H1 (cell line): ENCODE data around the gene CETN2. TPM values are rescaled to one million over a fixed set of nuclear protein-coding genes. Genes with fewer than 3 reads are reported as not detected.

Experiments
- BRCA1 ChIP-seq: IDR thresholded peaks from 2 replicates; pipeline ENCODE4 v1.6.1; 2012; ENCODE audit warnings: low read depth, low read length, improper control_type of control experiment
- CHD7 ChIP-seq: fragments of 300-600 bp; sonication (generic); IDR thresholded peaks from 2 replicates; pipeline ENCODE4 v1.7.1; 2012; ENCODE audit warnings: low read length, moderate library complexity, mild to moderate bottlenecking, inconsistent platforms; ENCODE audit not compliant: insufficient replicate concordance
- HDAC6 ChIP-seq: IDR thresholded peaks from one replicate; pipeline ENCODE4 v1.7.1; 2012; ENCODE audit warnings: low read depth, mild to moderate bottlenecking, inconsistent platforms, low read length, moderate library complexity
- JUN ChIP-seq: IDR thresholded peaks from 2 replicates; pipeline ENCODE4 v1.6.1; 2011; ENCODE audit warnings: low read depth, mild to moderate bottlenecking, improper control_type of control experiment, low read length
- KDM1A ChIP-seq: fragments of 200-600, 300-600 bp; sonication (generic); IDR thresholded peaks from 2 replicates; pipeline ENCODE4 v1.7.1; 2016; ENCODE audit warnings: mild to moderate bottlenecking, low read length, borderline replicate concordance
- RAD21 ChIP-seq, 2 experiments: IDR thresholded peaks in 1 of 2; conservative IDR thresholded peaks in 1 of 2; 2 replicates each; pipeline ENCODE4 v1.6.1; 2011; ENCODE audit warnings: low read depth in 2 of 2, low read length in 2 of 2, improper control_type of control experiment in 1 of 2, inconsistent platforms in 1 of 2, mild to moderate bottlenecking in 1 of 2, moderate library complexity in 1 of 2
- RBBP5 ChIP-seq: IDR thresholded peaks from 2 replicates; pipeline ENCODE4 v1.7.1; 2012; ENCODE audit warnings: low read depth, mild to moderate bottlenecking, inconsistent platforms, low read length, moderate library complexity, borderline replicate concordance
- TAF7 ChIP-seq: optimal IDR thresholded peaks from 2 replicates; pipeline ENCODE3; 2011; ENCODE audit warnings: low read depth, mild to moderate bottlenecking, inconsistent platforms, low read length, moderate library complexity, borderline replicate concordance
- USF2 ChIP-seq: IDR thresholded peaks from 2 replicates; pipeline ENCODE4 v1.6.1; 2011; ENCODE audit warnings: low read length, improper control_type of control experiment
- ZNF274 ChIP-seq: IDR thresholded peaks from 2 replicates; pipeline ENCODE4 v1.7.0; 2012; ENCODE audit warnings: low read length, borderline replicate concordance; ENCODE audit errors: extremely low read depth
- polyA plus RNA-seq, 7 experiments: library from polyadenylated mRNA; depleted of rRNA in 3 of 7; stranded (reverse) in 5 of 7; unstranded in 2 of 7; fragments of >200 nt in 5 of 7; fragments of 200-250 nt in 2 of 7; gene quantifications; 1 replicate in 5 of 7; 2 replicates in 1 of 7; 4 replicates in 1 of 7; pipeline versions ENCODE4 v1.2.1 to v1.2.3, GENCODE V29; 2011 to 2013; ENCODE audit warnings: missing spikeins in 2 of 7, mixed read lengths in 2 of 7
- total RNA-seq: library from RNA; stranded (reverse); fragmentation: NEBNext Ultra II Directional; extraction: Animal tissue kit (Norgen Biotek cat#: 25700); gene quantifications from 2 replicates; pipeline ENCODE4 v1.2.1, GENCODE V29; 2021

CETN2 gene
- total and polyA plus RNA-seq, 2 of the 8 experiments (the other 6 are each of a cell fraction or from before 2014, with no cell fraction given) = 13.1 to 24.3 TPM

GRCh38 chrX:152819266-152819665 lies 11.3 kb downstream of the CETN2 start (continued):
- no peak for TF ChIP-seq CHD7
- no peak for TF ChIP-seq BRCA1
- TF ChIP-seq KDM1A = no peak
- TF ChIP-seq RAD21 (IDR thresholded peaks at IDR 0.05 in 1 of 2, conservative IDR thresholded peaks at IDR 0.05 in 1 of 2; ENCODE audit: low read depth in 2 of 2, low read length in 2 of 2) = no peak
- no peak for TF ChIP-seq ZNF274
- no peak for TF ChIP-seq TAF7
- no peak for TF ChIP-seq USF2
- TF ChIP-seq JUN = no peak
- TF ChIP-seq HDAC6 = no peak
- TF ChIP-seq RBBP5 = no peak
